ENCODE data around the gene SLC30A7. TPM values are rescaled to one million over a fixed set of nuclear protein-coding genes. Genes with fewer than 3 reads are reported as not detected.
A peak's percentile ranks its signal among the peaks of the same experiment; 100 is the strongest.

Gene SLC30A7
- total RNA-seq, 6 experiments from 2014 or later = 27.7 to 36.8 (median 34.8) TPM

- DNase-seq = no peak
- peaks cover 18% of the 10 kb centered on the region for H3K4me1 Mint-ChIP-seq (ENCODE audit: low read depth)
- TF ChIP-seq CTCF (IDR thresholded peaks at IDR 0.05) = no peak
- no peak overlapping the region for H3K27ac Mint-ChIP-seq
- no peak overlapping the region for H3K4me3 Mint-ChIP-seq
- H3K27me3 Mint-ChIP-seq (ENCODE audit: insufficient read depth) = peaks cover 8% of the 10 kb centered on the region
- peaks cover 10% of the 10 kb centered on the region for H3K9me3 Mint-ChIP-seq
- H3K36me3 Mint-ChIP-seq (ENCODE audit: low read depth) = peaks cover 49% of the 10 kb centered on the region
Observed at GRCh38 chr1:100891380-100891779, 4.5 kb upstream of the SLC30A7 start.

DNA sequence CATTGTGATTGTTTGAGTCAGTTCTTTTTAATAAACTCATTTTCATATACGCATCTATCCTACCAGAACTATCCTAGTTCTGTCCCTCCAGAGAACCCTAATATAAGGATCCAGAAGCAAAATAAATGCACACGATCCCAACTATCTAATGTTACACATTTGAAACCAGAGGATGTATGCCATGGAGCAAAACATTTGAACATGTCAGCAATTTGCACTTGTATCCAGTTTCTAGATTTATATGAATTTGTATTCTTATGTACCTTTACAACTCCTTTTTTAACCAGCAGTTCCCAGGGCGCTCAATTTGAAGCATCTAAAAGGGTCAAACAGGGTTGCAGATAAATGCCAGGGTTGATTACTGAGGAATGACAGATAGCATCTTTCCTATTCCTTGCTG lies 3.3 kb upstream of the SLC30A7 start:
- H3K4me1 Mint-ChIP-seq (ENCODE audit: low read depth) = peaks cover 26% of the 10 kb centered on the region
- H3K27me3 Mint-ChIP-seq (ENCODE audit: insufficient read depth) = peaks cover 8% of the 10 kb centered on the region
- peak overlapping the region; percentile 100; the same call in 1 of the 2 replicates for H3K4me3 Mint-ChIP-seq
- H3K36me3 Mint-ChIP-seq (ENCODE audit: low read depth) = peaks cover 53% of the 10 kb centered on the region
- peaks cover 10% of the 10 kb centered on the region for H3K9me3 Mint-ChIP-seq
- DNase-seq = no peak
- H3K27ac Mint-ChIP-seq = no peak overlapping the region
- TF ChIP-seq CTCF (IDR thresholded peaks at IDR 0.05) = no peak

- Mint-ChIP-seq H3K4me3 (peak overlapping the region; percentile 100), H3K27me3 (ENCODE audit: insufficient read depth) (peaks cover 8% of the 10 kb centered on the region), H3K9me3 (peaks cover 10% of the 10 kb centered on the region), H3K27ac (peak overlapping the region; percentile 24; the same call in 1 of the 2 replicates), H3K4me1 (ENCODE audit: low read depth) (peaks cover 37% of the 10 kb centered on the region), H3K36me3 (ENCODE audit: low read depth) (peaks cover 46% of the 10 kb centered on the region)
- TF ChIP-seq CTCF (IDR thresholded peaks at IDR 0.05) = no peak
- no peak for DNase-seq
Observed at GRCh38 chr1:100893718-100894117, 2.2 kb upstream of the SLC30A7 start.

GRCh38 chr1:100894603-100895539 lies 1.0 kb upstream of the SLC30A7 start, which contains the start of gene EXTL2:
Gene EXTL2, minus strand, starts transcription at chr1:100894842. Its CDS starts 6,085 bp downstream, at chr1:100888757.
- Mint-ChIP-seq H3K4me3 (peak within 1 kb of the TSS; percentile 100), H3K9me3 (peaks cover 10% of the 10 kb centered on the region), H3K27ac (peak within 1 kb of the TSS; percentile 100), H3K27me3 (ENCODE audit: insufficient read depth) (peaks cover 8% of the 10 kb centered on the region), H3K4me1 (ENCODE audit: low read depth) (peaks cover 37% of the 10 kb centered on the region), H3K36me3 (ENCODE audit: low read depth) (peaks cover 38% of the 10 kb centered on the region)
- no peak for TF ChIP-seq CTCF (IDR thresholded peaks at IDR 0.05)
- peak; percentile 86 for DNase-seq

DNA sequence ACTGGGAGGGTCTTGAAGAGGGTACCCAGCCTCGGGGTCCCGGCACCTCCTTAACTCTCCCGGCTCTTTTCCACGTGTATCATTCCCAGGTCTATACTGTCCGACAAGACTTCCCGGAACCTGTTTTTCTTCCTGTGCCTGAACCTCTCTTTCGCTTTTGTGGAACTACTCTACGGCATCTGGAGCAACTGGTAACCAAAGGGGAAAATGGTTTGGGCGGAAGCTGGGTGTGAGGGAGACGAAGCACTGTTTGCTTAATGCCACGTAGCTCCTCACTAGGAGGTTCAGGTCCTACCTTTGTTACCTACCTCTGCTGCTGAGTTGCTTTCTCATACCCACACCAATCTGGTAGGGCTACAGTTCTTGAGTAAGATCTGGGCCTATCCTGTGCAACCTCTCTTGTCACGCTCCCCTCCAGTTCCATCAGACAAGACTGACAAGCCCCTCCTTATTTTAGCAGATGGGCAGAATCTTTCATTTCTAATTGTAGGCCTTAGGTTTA lies 642 bp downstream of the SLC30A7 start:
- DNase-seq = peak; percentile 63
- Mint-ChIP-seq H3K36me3 (ENCODE audit: low read depth) (peaks cover 24% of the 10 kb centered on the region), H3K27ac (peak overlapping the region; percentile 100), H3K27me3 (ENCODE audit: insufficient read depth) (peaks cover 8% of the 10 kb centered on the region), H3K9me3 (no peaks in the 10 kb centered on the region), H3K4me3 (peak overlapping the region; percentile 100), H3K4me1 (ENCODE audit: low read depth) (peaks cover 37% of the 10 kb centered on the region)
- no peak for TF ChIP-seq CTCF (IDR thresholded peaks at IDR 0.05)

Measured in HFFc6 (cell line).